Mesothelial cell of epicardium (in vitro differentiated cells): ENCODE data around the gene ZAR1L. TPM values are rescaled to one million over a fixed set of nuclear protein-coding genes. Genes with fewer than 3 reads are reported as not detected.

Source experiments
- DNase-seq, 2 experiments: peaks; one replicate each; pipeline ENCODE4 v3.0.0; 2021; ENCODE audit warnings: low spot score in 2 of 2; ENCODE audit not compliant: unreplicated experiment in 2 of 2
- H3K27ac Mint-ChIP-seq: 2 replicates; pipeline ENCODE4 v1.8.0; 2021; ENCODE audit warnings: mixed read lengths
- H3K27me3 Mint-ChIP-seq: 2 replicates; pipeline ENCODE4 v1.8.0; 2021; ENCODE audit warnings: low read depth, mixed read lengths
- H3K36me3 Mint-ChIP-seq: 2 replicates; pipeline ENCODE4 v1.8.0; 2021; ENCODE audit warnings: mixed read lengths
- H3K4me1 Mint-ChIP-seq: 2 replicates; pipeline ENCODE4 v1.8.0; 2021; ENCODE audit warnings: mixed read lengths
- H3K4me3 Mint-ChIP-seq: 2 replicates; pipeline ENCODE4 v1.8.0; 2021; ENCODE audit warnings: mild to moderate bottlenecking, moderate library complexity, mixed read lengths
- H3K9me3 Mint-ChIP-seq: 2 replicates; pipeline ENCODE4 v1.8.0; 2021; ENCODE audit warnings: mixed read lengths
- CTCF ChIP-seq: fragments of 200-600 bp; sonication (generic); IDR thresholded peaks from one replicate; pipeline ENCODE4 v1.5.0; 2021; ENCODE audit warnings: antibody characterized with exemption; ENCODE audit not compliant: unreplicated experiment
- total RNA-seq: library from RNA; stranded (reverse); gene quantifications from 3 replicates; pipeline ENCODE4 v1.2.1, GENCODE V29; 2021

Gene ZAR1L
- total RNA-seq, 1 donor from 2014 or later = not detected

GRCh38 chr13:32254916-32255723 lies 60.0 kb downstream of the ZAR1L start:
- no peak for DNase-seq
- Mint-ChIP-seq H3K27ac (no peak overlapping the region), H3K36me3 (peaks cover 7% of the 10 kb centered on the region), H3K9me3 (no peaks in the 10 kb centered on the region), H3K4me1 (peaks cover 43% of the 10 kb centered on the region), H3K4me3 (no peak overlapping the region), H3K27me3 (no peaks in the 10 kb centered on the region)
- TF ChIP-seq CTCF = no peak

- H3K27me3 Mint-ChIP-seq = no peaks in the 10 kb centered on the region
- peak overlapping the region; percentile 69 for H3K27ac Mint-ChIP-seq
- no peak for DNase-seq
Observed at GRCh38 chr13:32254416-32254815, 60.7 kb downstream of the ZAR1L start.

GRCh38 chr13:32253911-32254399 lies 61.2 kb downstream of the ZAR1L start:
- Mint-ChIP-seq H3K4me3 (no peak overlapping the region), H3K27me3 (no peaks in the 10 kb centered on the region), H3K27ac (peak overlapping the region; percentile 69), H3K36me3 (peaks cover 2% of the 10 kb centered on the region), H3K4me1 (peaks cover 42% of the 10 kb centered on the region), H3K9me3 (no peaks in the 10 kb centered on the region)
- DNase-seq = no peak
- TF ChIP-seq CTCF = no peak

More at GRCh38 chr13:32254416-32254815, 60.7 kb downstream of the ZAR1L start:
- Mint-ChIP-seq H3K9me3 (no peaks in the 10 kb centered on the region), H3K4me1 (peaks cover 39% of the 10 kb centered on the region), H3K4me3 (no peak overlapping the region), H3K36me3 (peaks cover 4% of the 10 kb centered on the region)
- TF ChIP-seq CTCF = no peak

Other genes with a start within 250 kb of the ZAR1L start
- 6.5 to 10.3 TPM (median 8.1 TPM) in 3 replicates for gene BRCA2, start 145 bp upstream of the ZAR1L start, total RNA-seq
- 12.6 to 13.7 TPM (median 13.4 TPM) in 3 replicates for gene N4BP2L1, start 112.8 kb upstream of the ZAR1L start, total RNA-seq
- gene N4BP2L2, start 223.4 kb upstream of the ZAR1L start, total RNA-seq = 160 to 171 TPM (median 168 TPM) in 3 replicates